IPS DF 19.7 (cell line): ENCODE data around the gene WIPF1.

Experiments used
- DNase-seq: peaks from one replicate; pipeline ENCODE4 v3.0.0-alpha.2; 2013; ENCODE audit warnings: low read depth, low spot score

Gene WIPF1

DNA sequence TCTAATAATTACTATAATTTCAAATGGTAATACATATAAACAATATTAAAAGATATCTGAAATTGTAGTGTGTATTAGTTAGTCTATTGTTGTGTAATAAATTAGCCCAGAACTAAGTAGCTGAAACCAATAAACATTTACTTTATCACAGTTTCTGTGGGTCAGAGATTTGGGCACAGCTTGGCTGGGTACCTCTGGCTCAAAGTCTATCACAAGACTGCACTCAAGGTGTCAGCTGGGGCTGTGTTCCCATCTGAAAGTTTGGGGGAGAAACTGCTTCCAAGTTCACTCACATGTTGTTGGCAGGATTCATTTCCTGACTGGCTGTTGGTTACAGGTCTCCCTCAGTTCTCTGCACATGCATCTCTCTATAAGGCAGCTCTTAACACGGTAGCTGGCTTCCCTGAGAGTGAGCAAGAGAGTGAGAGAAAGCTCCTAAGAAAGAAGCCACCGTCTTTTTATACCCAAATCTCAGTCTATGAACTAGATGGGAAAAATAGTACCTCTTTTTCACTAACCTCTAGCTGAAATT, 25.6 kb upstream of the WIPF1 start:
- no peak for DNase-seq

GRCh38 chr2:174621323-174621722, 23.7 kb upstream of the WIPF1 start:
- DNase-seq = no peak

DNA sequence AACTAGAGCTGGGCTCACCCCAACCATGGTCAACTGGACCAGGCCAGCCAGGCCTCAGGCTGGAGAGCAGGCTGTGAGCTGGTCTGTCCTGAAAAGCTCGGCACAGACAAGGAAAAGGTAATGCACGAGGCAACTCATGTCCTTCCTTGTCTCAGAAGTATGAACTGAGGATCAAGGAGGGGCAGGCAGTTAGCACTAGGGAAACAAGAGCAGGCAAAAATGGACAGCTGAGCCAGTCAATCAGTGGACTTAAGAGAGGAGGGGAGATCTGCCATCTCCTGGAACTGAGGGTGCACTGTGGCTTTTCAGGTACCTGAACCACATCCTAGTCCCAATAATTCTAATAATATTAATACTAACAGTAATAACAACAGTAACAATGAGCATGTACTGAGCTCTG, 20.6 kb upstream of the WIPF1 start:
- DNase-seq = no peak

DNA sequence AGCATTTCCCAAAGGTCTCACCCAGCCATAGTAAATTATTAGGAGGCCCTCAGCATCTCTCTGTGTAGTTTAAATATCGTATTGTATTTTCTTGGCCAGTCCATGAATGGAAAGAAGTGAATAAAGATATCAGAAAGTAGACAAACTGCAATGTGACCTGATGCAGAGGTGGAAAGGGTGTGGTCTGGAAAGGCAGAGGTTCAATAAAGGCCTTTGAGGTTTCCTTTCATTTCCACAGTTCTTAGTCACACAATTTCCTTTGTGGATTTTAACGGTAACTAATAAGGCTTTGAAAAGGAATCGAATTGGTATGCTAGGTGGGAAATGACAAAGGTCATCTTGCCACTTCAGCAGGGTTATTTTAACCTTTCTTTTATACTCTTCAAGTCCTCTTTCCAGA, 20.1 kb upstream of the WIPF1 start:
- no peak for DNase-seq

DNA sequence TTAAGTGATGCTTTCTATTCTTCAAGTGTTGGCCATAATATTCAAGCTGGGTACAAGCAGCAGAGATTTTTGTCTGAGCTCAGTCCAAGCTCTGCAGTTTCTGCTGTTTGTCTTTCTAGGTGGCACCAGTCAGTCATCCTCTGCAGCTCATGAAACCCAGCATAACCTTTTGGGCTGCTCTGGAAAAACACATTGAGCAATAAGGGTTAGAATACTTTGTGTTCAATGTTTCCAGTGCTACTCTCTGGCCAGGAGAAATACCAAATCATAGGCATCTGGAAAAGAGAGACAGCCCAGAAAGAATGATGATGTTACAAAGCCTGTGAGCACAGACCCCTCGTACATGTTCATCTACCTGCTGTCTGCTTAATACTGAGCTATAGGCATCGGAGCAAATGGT, 19.5 kb upstream of the WIPF1 start:
- no peak for DNase-seq

DNA sequence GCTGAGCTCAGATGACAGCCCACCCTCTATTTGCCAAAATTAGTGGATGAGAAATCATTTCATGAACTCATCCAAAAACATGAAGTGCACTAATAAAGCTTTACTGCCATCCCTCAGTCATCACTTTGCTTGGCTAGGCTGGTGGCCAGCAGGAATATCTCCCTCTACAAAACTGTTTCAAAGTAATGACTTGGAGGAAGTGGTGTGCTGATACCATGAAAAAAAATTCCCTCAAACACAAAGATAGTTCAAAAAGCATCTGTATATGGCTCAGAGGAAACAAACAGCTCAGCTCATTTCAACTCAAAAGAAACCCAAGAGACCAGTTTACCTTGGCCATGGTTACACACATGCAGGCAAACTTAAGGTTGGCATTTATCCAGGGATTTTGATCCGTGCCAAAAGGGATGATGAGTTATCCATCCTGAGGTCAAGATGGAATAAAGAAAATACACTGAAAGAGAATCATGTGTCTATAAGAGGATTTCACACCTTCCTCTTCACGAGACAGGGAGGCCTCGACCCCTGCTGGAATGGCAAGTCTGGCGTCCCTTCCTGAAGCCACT, 18.4 kb upstream of the WIPF1 start:
- DNase-seq = no peak

DNA sequence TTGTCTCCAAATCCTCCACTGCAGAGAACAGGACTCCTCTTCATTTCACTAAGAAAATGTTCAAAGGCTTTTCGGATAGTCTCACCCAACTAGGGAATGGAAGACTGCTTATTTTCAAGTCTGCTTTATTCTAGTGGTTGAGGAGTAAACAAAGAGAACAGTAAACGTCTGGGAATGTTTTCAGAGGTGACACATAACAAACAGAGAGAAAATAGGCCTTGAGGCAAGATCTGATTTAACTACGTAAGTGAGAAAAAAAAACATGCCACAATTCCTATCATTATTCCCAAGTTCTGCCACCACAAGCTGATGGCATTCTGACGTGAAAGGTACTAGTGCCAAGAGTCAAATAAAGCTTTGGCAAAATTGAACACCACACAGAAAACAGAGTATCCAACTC, 16.7 kb upstream of the WIPF1 start:
- DNase-seq = no peak

- DNase-seq = no peak
Measured at GRCh38 chr2:174613531-174613930, 15.9 kb upstream of the WIPF1 start.

- no peak for DNase-seq
Measured at GRCh38 chr2:174612970-174613369, 15.4 kb upstream of the WIPF1 start.

GRCh38 chr2:174611854-174612253, 14.2 kb upstream of the WIPF1 start:
- no peak for DNase-seq

GRCh38 chr2:174611006-174611405, 13.4 kb upstream of the WIPF1 start:
- no peak for DNase-seq

DNA sequence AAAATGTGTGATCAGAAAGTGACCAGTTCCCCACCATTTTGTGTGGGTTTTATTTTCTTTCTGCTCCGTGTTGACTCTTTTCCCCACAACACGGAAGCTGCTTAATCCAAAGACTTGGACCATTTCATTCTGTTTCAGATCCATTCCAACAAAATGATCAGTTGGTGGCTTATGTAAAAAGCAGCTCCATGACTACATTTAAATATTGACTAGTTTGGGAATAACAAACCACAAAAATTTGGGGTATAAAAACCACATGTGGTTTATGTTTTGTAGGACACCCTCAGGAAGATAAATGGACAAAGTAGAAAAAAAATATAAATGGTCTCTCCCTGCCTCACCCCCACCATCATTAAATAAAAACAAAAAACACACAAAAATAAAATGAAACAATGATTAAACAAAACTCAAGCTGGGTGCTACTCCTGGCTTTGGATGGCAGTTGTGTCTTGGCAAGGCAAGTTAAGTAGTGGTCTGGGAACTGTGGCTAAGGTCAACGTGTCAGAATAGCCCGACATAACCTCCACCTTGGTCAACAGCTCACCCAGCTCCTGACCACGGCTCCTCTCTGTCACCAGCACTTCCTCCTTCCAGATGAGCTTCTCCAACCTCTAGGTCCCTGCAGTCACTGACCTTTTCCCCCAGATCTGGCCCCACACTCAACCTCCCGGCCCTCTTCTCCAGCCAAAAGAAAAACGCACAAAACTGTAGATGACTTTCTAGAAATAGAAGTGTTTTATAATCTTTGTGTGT, 12.8 kb upstream of the WIPF1 start:
- no peak for DNase-seq

DNA sequence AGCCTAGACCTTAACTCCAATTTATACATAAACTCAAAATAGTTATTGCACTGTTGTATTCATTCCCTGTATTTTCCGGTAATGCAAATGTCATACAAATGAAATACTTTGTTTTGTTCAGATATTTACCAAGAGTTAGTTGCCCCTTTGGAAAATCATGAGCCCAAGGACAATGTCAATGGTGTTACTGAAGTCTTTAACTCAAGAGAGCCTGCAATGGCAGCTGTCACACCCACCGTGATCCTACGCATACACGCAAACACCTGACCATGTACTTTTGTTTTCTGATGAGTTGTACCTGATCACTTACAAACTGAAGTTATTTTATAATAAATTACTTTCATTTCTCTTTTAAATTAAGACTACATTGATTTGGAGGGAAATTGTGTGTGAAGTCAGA, 11.7 kb upstream of the WIPF1 start:
- DNase-seq = no peak

GRCh38 chr2:174608866-174609214, 11.2 kb upstream of the WIPF1 start:
- no peak for DNase-seq

- no peak for DNase-seq
Measured at GRCh38 chr2:174607989-174608865, 10.6 kb upstream of the WIPF1 start.

DNA sequence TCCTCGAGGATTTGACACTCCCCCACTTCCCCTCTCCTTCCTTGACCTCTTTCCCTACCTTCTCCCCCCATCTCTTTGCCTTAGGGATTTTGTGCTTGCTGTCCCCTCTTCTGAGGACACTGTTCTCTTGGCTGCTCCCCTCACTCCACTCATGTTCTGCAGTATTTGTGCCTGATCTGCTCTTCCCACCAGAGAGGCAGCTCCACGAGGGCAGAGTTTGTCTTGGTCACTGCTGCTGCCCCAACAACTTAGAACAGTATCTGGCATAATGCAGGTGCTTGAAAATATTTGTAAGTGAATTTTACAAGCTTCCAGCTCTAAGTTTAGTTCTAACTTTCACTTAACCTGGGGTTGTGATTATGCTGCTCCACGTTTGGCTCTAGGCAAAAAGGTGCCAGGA, 10.0 kb upstream of the WIPF1 start:
- DNase-seq = no peak

GRCh38 chr2:174606336-174606735, 8.7 kb upstream of the WIPF1 start:
- no peak for DNase-seq

GRCh38 chr2:174605687-174606086, 8.1 kb upstream of the WIPF1 start:
- DNase-seq = no peak

DNA sequence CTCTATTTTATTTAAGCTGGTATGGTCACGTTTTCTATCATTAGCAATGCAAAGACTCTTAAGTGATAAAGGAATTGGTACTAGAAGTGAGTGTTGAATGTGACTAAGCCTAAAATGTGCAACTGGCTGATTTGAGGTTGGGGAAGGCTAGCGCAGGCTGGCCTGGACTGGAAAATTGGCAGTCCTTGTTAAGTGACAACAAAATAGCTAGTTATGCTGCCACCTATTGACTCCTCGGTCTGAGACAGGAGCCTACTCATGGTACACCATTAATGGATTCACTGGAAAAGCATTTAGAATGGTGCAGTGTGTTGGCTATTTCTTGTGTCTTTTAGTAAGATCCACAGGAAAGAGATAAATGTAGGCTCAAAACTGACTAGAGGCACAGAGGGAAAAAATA, 5.7 kb upstream of the WIPF1 start:
- DNase-seq = no peak

GRCh38 chr2:174602745-174603144, 5.1 kb upstream of the WIPF1 start:
- no peak for DNase-seq

DNA sequence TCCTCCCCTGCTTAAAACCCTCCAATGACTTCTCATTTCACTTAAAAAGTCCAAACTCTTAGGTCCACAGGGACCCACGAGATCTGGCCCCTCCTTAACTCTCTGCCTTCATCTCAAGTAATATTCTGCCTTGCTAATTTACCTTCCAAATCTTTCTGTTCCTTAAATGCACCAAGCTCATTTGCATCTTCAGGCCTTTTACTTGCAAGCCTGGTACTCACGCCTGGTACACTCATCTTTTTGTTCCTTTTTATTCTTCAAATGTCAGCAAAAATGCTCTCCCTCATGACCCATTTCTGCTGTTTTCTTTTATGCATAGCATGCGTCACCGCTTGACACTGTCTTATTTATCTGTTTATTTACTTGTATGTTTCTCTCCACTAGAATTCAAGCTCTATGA, 2.7 kb upstream of the WIPF1 start:
- DNase-seq = no peak

GRCh38 chr2:174599310-174599921, 1.8 kb upstream of the WIPF1 start:
- DNase-seq = no peak
